Measurements from ENCODE around the gene GPR33. TPM values are rescaled to one million over a fixed set of nuclear protein-coding genes. Genes with fewer than 3 reads are reported as not detected.
A peak's percentile ranks its signal among the peaks of the same experiment; 100 is the strongest.

GPR33 gene
- total and polyA plus RNA-seq, 12 donors: not detected

DNA sequence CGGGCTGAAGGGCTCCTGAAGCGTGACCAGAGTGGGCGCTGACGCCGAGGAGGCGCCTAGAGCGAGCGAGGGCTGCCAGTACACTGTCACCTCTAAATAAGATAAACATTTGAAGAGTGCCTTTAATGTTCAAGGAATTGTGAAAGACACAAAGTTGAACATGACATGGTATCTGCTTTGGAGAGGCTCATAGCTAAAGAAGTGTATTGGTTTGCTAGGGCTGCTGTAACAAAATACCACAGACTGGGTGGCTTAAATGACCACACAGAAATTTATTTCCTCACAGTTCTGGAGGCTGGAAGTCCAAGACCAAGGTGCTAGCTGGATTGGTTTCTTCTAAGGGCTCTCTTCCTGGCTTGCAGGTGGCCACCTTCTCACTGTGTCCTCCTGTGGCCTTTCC lies 39.7 kb upstream of the GPR33 start:
- H3K9me3 ChIP-seq (replicated peaks in 1 of 3): no peaks in the 10 kb centered on the region
- H3K4me1 ChIP-seq (replicated peaks in 1 of 2): no peaks in the 10 kb centered on the region
- TF ChIP-seq, protein P1, sequence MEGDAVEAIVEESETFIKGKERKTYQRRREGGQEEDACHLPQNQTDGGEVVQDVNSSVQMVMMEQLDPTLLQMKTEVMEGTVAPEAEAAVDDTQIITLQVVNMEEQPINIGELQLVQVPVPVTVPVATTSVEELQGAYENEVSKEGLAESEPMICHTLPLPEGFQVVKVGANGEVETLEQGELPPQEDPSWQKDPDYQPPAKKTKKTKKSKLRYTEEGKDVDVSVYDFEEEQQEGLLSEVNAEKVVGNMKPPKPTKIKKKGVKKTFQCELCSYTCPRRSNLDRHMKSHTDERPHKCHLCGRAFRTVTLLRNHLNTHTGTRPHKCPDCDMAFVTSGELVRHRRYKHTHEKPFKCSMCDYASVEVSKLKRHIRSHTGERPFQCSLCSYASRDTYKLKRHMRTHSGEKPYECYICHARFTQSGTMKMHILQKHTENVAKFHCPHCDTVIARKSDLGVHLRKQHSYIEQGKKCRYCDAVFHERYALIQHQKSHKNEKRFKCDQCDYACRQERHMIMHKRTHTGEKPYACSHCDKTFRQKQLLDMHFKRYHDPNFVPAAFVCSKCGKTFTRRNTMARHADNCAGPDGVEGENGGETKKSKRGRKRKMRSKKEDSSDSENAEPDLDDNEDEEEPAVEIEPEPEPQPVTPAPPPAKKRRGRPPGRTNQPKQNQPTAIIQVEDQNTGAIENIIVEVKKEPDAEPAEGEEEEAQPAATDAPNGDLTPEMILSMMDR (IDR thresholded peaks at IDR 0.05): no peak
- no peak for TF ChIP-seq POLR2A (IDR thresholded peaks at IDR 0.05)
- H3K27ac ChIP-seq: no peak overlapping the region
- H3K4me3 ChIP-seq: no peak overlapping the region
- intact Hi-C loops (cut with DNase I): no loop called here
- 85 to 93% (median 91%) methylated on average over 8 of the region's 8 CpGs for WGBS, 4 donors
- H3K27me3 ChIP-seq: no peaks in the 10 kb centered on the region
- no peaks in the 10 kb centered on the region for H3K36me3 ChIP-seq (replicated peaks in 1 of 2)
- DNase-seq: no peak

DNA sequence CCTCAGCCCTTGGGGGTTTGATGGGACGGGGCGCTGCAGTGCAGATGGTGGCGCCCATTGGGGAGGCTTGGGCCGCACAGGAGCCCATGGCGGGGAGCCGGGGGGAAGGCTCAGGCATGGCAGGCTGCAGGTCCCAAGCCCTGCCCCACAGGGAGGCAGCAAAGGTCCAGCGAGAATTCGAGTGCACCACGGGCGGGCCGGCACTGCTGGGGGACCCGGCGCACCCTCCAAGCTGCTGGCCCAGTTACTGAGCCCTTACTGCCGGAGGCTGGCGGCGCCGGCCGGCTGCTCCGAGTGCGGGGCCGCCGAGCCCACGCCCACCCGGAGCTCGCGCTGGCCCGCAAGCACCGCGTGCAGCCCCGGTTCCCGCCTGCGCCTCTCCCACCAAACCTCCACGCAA lies 39.2 kb upstream of the GPR33 start:
- Histone ChIP-seq H3K9me3 (replicated peaks in 1 of 3) (no peaks in the 10 kb centered on the region), H3K27ac (no peak overlapping the region), H3K27me3 (no peaks in the 10 kb centered on the region), H3K36me3 (replicated peaks in 1 of 2) (no peaks in the 10 kb centered on the region), H3K4me3 (no peak overlapping the region), H3K4me1 (replicated peaks in 1 of 2) (no peaks in the 10 kb centered on the region)
- intact Hi-C loops (cut with DNase I): no loop called here
- no peak for DNase-seq
- 94 to 98% (median 96%) methylated on average over 9 to 33 of the region's 33 CpGs for WGBS, 4 donors
- TF ChIP-seq POLR2A (IDR thresholded peaks at IDR 0.05): no peak
- TF ChIP-seq, protein P1 (IDR thresholded peaks at IDR 0.05): no peak

DNA sequence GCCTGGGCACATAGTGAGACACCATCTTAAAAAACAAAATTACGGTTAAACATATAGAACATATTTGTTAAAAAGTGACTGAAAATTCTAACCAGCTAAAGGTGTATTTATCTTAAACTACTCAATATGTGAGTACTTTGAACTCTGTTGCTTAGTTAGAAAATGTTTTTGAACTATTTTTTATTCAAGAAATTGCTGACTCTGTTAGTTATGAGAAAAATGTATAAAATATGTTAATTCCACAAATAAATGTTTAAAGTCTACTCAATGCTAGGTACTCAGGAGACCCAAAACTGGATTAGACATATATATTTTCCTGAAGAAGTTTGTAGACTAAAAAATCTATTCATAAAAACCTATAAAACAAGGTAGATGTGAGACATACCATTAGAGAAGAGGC lies 23.0 kb upstream of the GPR33 start:
- H3K9me3 ChIP-seq (replicated peaks in 1 of 3): no peaks in the 10 kb centered on the region
- H3K4me3 ChIP-seq: no peak overlapping the region
- WGBS, 4 donors: 97 to 100% (median 99%) methylated on average over 1 of the region's 1 CpG
- no peaks in the 10 kb centered on the region for H3K4me1 ChIP-seq (replicated peaks in 1 of 2)
- no peak for DNase-seq
- no peaks in the 10 kb centered on the region for H3K27me3 ChIP-seq
- H3K27ac ChIP-seq: no peak overlapping the region
- intact Hi-C loops (cut with DNase I): loop anchor here (5.0 to 10.0 kb wide), 2 partner anchors 741 to 744 kb away; no protein-coding TSS in a partner anchor
- TF ChIP-seq POLR2A (IDR thresholded peaks at IDR 0.05): no peak
- TF ChIP-seq, protein P1 (IDR thresholded peaks at IDR 0.05): no peak
- H3K36me3 ChIP-seq (replicated peaks in 1 of 2): no peaks in the 10 kb centered on the region

DNA sequence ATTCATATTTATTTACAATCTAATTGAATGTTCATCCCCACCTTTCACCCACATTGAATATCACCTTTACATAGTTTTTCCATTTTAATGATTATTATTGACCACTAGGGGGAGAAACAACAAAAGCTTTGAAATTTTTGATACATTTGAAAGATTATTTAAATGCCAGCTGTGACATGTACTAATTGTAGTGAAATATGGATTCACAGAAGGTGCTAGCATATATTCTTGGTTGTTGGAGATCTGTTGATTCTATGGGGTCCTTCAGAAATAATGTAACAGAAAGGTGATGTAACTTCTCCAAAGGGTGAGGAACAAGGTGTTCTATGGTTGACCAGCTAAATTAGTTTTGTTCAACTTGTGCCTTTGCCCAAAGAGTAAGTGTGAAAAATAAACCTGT lies 22.4 kb upstream of the GPR33 start:
- Histone ChIP-seq H3K36me3 (replicated peaks in 1 of 2) (no peaks in the 10 kb centered on the region), H3K27ac (no peak overlapping the region), H3K4me3 (no peak overlapping the region), H3K27me3 (no peaks in the 10 kb centered on the region), H3K9me3 (replicated peaks in 1 of 3) (no peaks in the 10 kb centered on the region), H3K4me1 (replicated peaks in 1 of 2) (no peaks in the 10 kb centered on the region)
- DNase-seq: no peak
- intact Hi-C loops (cut with DNase I): loop anchor here (5.0 to 10.0 kb wide), 2 partner anchors 742 to 745 kb away; no protein-coding TSS in a partner anchor
- no peak for TF ChIP-seq POLR2A (IDR thresholded peaks at IDR 0.05)
- TF ChIP-seq, protein P1 (IDR thresholded peaks at IDR 0.05): peak; percentile 44 to 79 (median 68)
